Tibial nerve (tissue), 4 donors: ENCODE measurements around the gene TIRAP. TPM values are rescaled to one million over a fixed set of nuclear protein-coding genes. Genes with fewer than 3 reads are reported as not detected.

Experiments
- DNase-seq, 2 donors: peaks; one replicate each; pipeline ENCODE4 v3.0.0-alpha.2; 2019; ENCODE audit warnings: low spot score in 2 of 2
- H3K27ac ChIP-seq, 4 donors: fragments of 200-600 bp; sonication (generic) in 3 of 4; one replicate each; pipeline ENCODE4 v1.5.1; 2017 to 2019; ENCODE audit warnings: mild to moderate bottlenecking in 1 of 4
- H3K27me3 ChIP-seq, 2 donors: fragments of 200-600 bp; sonication (generic) in 1 of 2; one replicate each; pipeline versions ENCODE4 v1.5.1 to v1.6.0; 2017 to 2019
- H3K36me3 ChIP-seq, 3 donors: fragments of 200-600 bp; sonication (generic); one replicate each; pipeline ENCODE4 v1.5.1; 2018 to 2019
- H3K4me1 ChIP-seq, 4 donors: fragments of 200-600 bp; sonication (generic) in 3 of 4; one replicate each; pipeline ENCODE4 v1.5.1; 2017 to 2019
- H3K4me3 ChIP-seq, 4 donors: fragments of 200-600 bp; sonication (generic) in 3 of 4; one replicate each; pipeline ENCODE4 v1.5.1; 2017 to 2019; ENCODE audit warnings: mild to moderate bottlenecking in 1 of 4, moderate library complexity in 1 of 4
- H3K9me3 ChIP-seq, 4 donors: fragments of 200-600 bp; sonication (generic) in 3 of 4; one replicate each; pipeline ENCODE4 v1.5.1; 2017 to 2019
- EP300 ChIP-seq, 2 donors: sonication (generic); formaldehyde crosslinking; IDR thresholded peaks; one replicate each; pipeline ENCODE4 v1.6.1; 2017; ENCODE audit warnings: antibody characterized with exemption in 2 of 2, mild to moderate bottlenecking in 1 of 2
- POLR2A ChIP-seq, 2 donors: fragments of 450-650 bp; IDR thresholded peaks; one replicate each; pipeline ENCODE4 v1.6.1; 2017; ENCODE audit warnings: antibody characterized with exemption in 2 of 2, mild to moderate bottlenecking in 2 of 2, moderate library complexity in 2 of 2
- WGBS, 2 donors: methylation state at CpG; one replicate each; pipeline ENCODE4 v1.1.5; 2018; 5-methylcytosine and 5-hydroxymethylcytosine counted together
- total RNA-seq, 4 donors: library from RNA; depleted of rRNA; stranded (reverse); fragments of >200 nt; gene quantifications; one replicate each; pipeline ENCODE4 v1.1.0, GENCODE V29; 2016
- TF ChIP-seq, protein P1 (sequence below), 5 experiments: fragments of 200-600 bp in 3 of 5; fragments of 450-650 bp in 2 of 5; sonication (generic) in 3 of 5; IDR thresholded peaks; one replicate each; pipeline ENCODE4 v1.5.1; 2016 to 2019; ENCODE audit warnings: antibody characterized with exemption in 5 of 5, mild to moderate bottlenecking in 3 of 5, moderate library complexity in 2 of 5

Gene TIRAP
- total RNA-seq, 4 donors from 2014 or later, result 13.8 to 16.3 (median 14.6) TPM

DNA sequence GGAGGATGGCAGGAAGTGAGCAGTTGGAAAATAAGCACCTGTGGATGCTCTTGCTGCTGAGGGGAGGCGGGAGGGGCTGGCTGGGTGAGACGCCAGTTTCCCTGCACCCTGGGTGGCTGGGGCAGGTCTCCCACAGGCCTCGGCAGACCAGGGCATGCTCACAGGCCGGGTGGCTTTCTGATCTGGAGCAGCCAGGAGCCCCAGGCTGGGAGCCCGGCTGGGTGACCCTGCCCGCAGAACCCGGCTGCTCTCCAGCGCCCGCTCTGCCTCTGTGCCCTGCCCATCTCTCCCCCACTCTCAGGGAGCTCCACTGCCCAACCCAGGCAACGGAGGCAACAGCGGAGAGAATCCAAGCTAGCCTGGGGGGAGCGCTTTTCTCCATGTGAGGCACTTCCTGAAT lies 45.6 kb downstream of the TIRAP start:
- 30 to 66% methylated on average over 8 to 10 of the region's 12 CpGs for WGBS, 2 donors
- DNase-seq, result no peak
- Histone ChIP-seq H3K4me1 (peaks cover 0 to 48% (median 9%) of the 10 kb centered on the region in 4 donors), H3K4me3 (no peak overlapping the region), H3K9me3 (no peaks in the 10 kb centered on the region), H3K27me3 (no peaks in the 10 kb centered on the region), H3K27ac (peak overlapping the region in 2 of 4 donors; percentile 52 to 66), H3K36me3 (peaks cover 0 to 25% (median 0%) of the 10 kb centered on the region in 3 donors)
- TF ChIP-seq, protein P1, sequence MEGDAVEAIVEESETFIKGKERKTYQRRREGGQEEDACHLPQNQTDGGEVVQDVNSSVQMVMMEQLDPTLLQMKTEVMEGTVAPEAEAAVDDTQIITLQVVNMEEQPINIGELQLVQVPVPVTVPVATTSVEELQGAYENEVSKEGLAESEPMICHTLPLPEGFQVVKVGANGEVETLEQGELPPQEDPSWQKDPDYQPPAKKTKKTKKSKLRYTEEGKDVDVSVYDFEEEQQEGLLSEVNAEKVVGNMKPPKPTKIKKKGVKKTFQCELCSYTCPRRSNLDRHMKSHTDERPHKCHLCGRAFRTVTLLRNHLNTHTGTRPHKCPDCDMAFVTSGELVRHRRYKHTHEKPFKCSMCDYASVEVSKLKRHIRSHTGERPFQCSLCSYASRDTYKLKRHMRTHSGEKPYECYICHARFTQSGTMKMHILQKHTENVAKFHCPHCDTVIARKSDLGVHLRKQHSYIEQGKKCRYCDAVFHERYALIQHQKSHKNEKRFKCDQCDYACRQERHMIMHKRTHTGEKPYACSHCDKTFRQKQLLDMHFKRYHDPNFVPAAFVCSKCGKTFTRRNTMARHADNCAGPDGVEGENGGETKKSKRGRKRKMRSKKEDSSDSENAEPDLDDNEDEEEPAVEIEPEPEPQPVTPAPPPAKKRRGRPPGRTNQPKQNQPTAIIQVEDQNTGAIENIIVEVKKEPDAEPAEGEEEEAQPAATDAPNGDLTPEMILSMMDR (IDR thresholded peaks at IDR 0.05), result no peak
- TF ChIP-seq POLR2A (IDR thresholded peaks at IDR 0.05) (no peak), EP300 (IDR thresholded peaks at IDR 0.05) (no peak)

DNA sequence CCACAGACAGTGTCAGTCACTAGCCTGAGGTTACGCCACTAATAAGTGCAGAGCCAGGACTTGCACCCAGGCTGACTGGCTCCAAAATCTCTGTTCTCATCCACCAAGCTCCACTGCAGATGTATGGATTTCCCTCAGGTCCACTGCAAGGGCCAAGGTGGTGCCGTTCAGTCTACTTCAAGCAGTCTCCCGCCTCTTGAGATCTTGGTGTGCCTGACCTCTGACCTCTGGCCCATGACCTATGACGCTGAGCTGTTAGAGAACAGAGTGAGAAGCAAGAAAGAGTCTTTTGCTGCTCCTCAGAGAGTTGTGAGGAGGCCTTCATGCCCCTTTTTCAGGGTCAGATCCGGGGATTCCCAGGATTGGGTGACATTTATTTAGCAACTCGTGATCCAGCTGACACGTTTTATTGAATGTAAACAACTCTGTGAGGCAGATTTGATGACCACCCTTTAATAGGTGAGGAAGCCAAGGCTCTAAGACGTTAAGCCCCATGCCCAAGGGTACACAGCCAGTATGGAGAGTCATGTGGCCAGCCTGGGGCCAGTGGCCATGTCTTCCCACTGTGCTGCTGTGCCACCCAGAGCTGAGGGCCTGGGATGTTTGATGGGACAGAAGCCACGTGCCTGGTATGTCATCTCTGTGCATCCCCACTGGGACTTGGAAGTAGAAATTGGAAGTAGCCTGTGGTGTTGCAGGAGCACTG lies 46.2 kb downstream of the TIRAP start:
- Histone ChIP-seq H3K4me1 (peaks cover 0 to 48% (median 9%) of the 10 kb centered on the region in 4 donors), H3K27me3 (no peaks in the 10 kb centered on the region), H3K36me3 (peaks cover 0 to 18% (median 0%) of the 10 kb centered on the region in 3 donors), H3K9me3 (no peaks in the 10 kb centered on the region), H3K4me3 (no peak overlapping the region), H3K27ac (peak overlapping the region in 3 of 4 donors; percentile 44 to 66 (median 52))
- DNase-seq, result no peak
- TF ChIP-seq, protein P1 (IDR thresholded peaks at IDR 0.05), result no peak
- TF ChIP-seq EP300 (IDR thresholded peaks at IDR 0.05), result peak in 1 of 2 donors; percentile 30
- 31 to 44% methylated on average over 9 of the region's 9 CpGs for WGBS, 2 donors

DNA sequence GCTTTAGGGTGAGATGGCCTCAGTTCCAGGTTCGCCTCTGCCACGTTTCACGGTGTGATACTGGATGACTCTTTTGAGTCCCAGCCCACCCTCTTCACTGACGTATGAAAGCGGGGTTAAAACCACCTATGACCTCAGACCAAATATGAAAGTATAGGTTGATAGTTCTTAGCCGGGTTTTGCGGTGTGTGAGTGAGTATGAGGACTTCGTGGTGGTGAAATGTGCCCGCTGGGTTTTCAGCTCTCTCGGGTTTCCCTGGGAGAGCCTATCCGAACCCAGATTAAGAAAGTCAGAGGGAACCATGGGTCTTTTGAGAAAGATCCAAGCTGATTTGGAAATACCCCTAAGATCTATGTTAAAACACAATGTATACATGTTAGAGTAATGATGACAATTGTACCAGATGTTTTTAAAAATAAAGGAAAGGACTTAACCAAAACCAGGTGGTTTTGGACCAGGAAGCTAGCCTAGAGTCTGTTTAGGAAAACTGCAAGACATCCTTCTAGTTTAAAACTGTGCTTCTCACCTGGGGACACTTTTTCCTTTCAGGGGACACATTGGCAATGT lies 46.8 kb downstream of the TIRAP start:
- WGBS, 2 donors, result 82 to 85% methylated on average over 11 of the region's 11 CpGs
- Histone ChIP-seq H3K9me3 (no peaks in the 10 kb centered on the region), H3K36me3 (peaks cover 0 to 20% (median 0%) of the 10 kb centered on the region in 3 donors), H3K4me3 (no peak overlapping the region), H3K27ac (peak overlapping the region in 2 of 4 donors; percentile 52 to 66), H3K27me3 (no peaks in the 10 kb centered on the region), H3K4me1 (peaks cover 0 to 48% (median 9%) of the 10 kb centered on the region in 4 donors)
- TF ChIP-seq, protein P1 (IDR thresholded peaks at IDR 0.05), result no peak
- no peak for TF ChIP-seq EP300 (IDR thresholded peaks at IDR 0.05)
- no peak for TF ChIP-seq POLR2A (IDR thresholded peaks at IDR 0.05)
- no peak for DNase-seq

DNA sequence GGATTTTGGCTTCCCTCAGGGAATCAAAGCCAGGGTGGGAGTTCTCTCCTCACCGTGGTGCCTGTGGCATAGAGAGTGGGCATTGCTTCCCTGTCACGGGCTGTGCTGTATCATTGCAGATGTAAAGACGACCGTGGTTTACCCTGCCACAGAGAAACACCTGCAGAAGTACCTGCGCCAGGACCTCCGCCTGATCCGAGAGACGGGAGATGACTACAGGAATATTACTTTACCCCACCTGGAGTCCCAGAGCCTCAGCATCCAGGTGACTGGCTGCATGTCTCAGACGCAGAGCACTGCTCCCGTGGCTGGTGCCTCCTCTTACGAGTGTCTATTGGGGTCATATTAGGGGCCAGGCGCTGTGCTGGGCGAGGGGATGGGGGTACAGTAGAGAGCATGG lies 48.4 kb downstream of the TIRAP start:
- Histone ChIP-seq H3K36me3 (peaks cover 0 to 29% (median 0%) of the 10 kb centered on the region in 3 donors), H3K4me3 (no peak overlapping the region), H3K27ac (no peak overlapping the region), H3K4me1 (peaks cover 0 to 50% (median 9%) of the 10 kb centered on the region in 4 donors), H3K9me3 (no peaks in the 10 kb centered on the region), H3K27me3 (no peaks in the 10 kb centered on the region)
- DNase-seq, result no peak
- WGBS, 2 donors, result 92 to 97% methylated on average over 13 of the region's 13 CpGs
- TF ChIP-seq, protein P1 (IDR thresholded peaks at IDR 0.05), result no peak
- TF ChIP-seq EP300 (IDR thresholded peaks at IDR 0.05) (no peak), POLR2A (IDR thresholded peaks at IDR 0.05) (no peak)

DNA sequence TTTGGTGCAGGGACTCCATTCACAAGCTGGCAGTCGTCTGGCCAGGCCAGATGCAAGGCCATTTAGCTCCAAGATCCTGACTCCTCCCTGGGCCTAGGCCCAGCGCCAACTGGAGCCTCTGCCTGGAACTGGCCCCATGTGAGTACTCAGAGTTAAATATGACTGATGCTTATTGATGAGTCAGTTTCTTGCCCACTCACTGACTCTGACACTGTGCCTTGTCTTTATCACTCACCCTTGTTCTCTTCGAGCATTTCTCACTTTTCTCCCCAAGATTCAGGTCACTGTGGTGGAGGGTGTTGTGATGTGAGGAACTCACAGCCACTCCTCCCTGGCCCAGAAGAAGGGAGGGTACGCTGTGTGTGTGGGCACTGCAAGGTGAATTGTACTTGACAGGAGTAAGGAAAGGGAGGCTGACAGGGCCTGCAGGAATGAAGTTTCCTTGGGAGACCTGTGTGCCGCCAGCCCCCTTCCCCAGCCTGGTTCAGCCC lies 49.4 kb downstream of the TIRAP start:
- no peak for TF ChIP-seq POLR2A (IDR thresholded peaks at IDR 0.05)
- TF ChIP-seq EP300 (IDR thresholded peaks at IDR 0.05), result peak in 1 of 2 donors; percentile 20
- Histone ChIP-seq H3K4me1 (peaks cover 0 to 59% (median 9%) of the 10 kb centered on the region in 4 donors), H3K36me3 (peaks cover 0 to 29% (median 0%) of the 10 kb centered on the region in 3 donors), H3K27ac (peak overlapping the region in 3 of 4 donors; percentile 33 to 37 (median 36)), H3K9me3 (no peaks in the 10 kb centered on the region), H3K27me3 (no peaks in the 10 kb centered on the region), H3K4me3 (no peak overlapping the region)
- 55 to 57% methylated on average over 5 of the region's 5 CpGs for WGBS, 2 donors
- DNase-seq, result peak; percentile 58 to 65
